Stimulated activated CD4-positive, alpha-beta T cell treated with anti-CD3 and anti-CD28 coated beads, Interleukin-15, amount 100 ng/mL, for 1 hour (primary cell): Measurements from ENCODE around the gene DLG2.

ENCODE experiments used
- DNase-seq, 2 donors: peaks; one replicate each; pipeline ENCODE4 v3.0.0-alpha.2; 2020; ENCODE audit warnings: low read depth in 1 of 2, low spot score in 1 of 2

DLG2 gene

GRCh38 chr11:84922212-84922805, 704.8 kb downstream of the DLG2 start:
- DNase-seq, result no peak

GRCh38 chr11:84914511-84914910, 712.6 kb downstream of the DLG2 start:
- no peak for DNase-seq

- no peak for DNase-seq
These were observed 717.4 kb downstream of the DLG2 start for GRCh38 chr11:84909740-84910139.

- DNase-seq, result no peak
These were observed 720.1 kb downstream of the DLG2 start for GRCh38 chr11:84906995-84907394.

- no peak for DNase-seq
These were observed 721.7 kb downstream of the DLG2 start for GRCh38 chr11:84905411-84905810.

GRCh38 chr11:84902445-84902844, 724.7 kb downstream of the DLG2 start:
- DNase-seq, result no peak

GRCh38 chr11:84901991-84902390, 725.2 kb downstream of the DLG2 start:
- DNase-seq, result no peak

GRCh38 chr11:84899740-84900139, 727.4 kb downstream of the DLG2 start:
- DNase-seq, result no peak

- DNase-seq, result no peak
These were observed 728.0 kb downstream of the DLG2 start for GRCh38 chr11:84899134-84899533.

GRCh38 chr11:84894666-84895065, 732.5 kb downstream of the DLG2 start:
- no peak for DNase-seq

GRCh38 chr11:84890676-84891075, 736.5 kb downstream of the DLG2 start:
- DNase-seq, result no peak

- DNase-seq, result no peak
These were observed 737.6 kb downstream of the DLG2 start for GRCh38 chr11:84889556-84889955.

- no peak for DNase-seq
These were observed 740.0 kb downstream of the DLG2 start for GRCh38 chr11:84887055-84887629.

GRCh38 chr11:84886344-84886743, 740.8 kb downstream of the DLG2 start:
- no peak for DNase-seq

GRCh38 chr11:84884836-84885235, 742.3 kb downstream of the DLG2 start:
- no peak for DNase-seq

GRCh38 chr11:84882056-84882455, 745.1 kb downstream of the DLG2 start:
- no peak for DNase-seq

- no peak for DNase-seq
These were observed 756.0 kb downstream of the DLG2 start for GRCh38 chr11:84871116-84871515.

- DNase-seq, result no peak
These were observed 756.7 kb downstream of the DLG2 start for GRCh38 chr11:84870486-84870885.

GRCh38 chr11:84866922-84867321, 760.2 kb downstream of the DLG2 start:
- DNase-seq, result no peak

- no peak for DNase-seq
These were observed 761.2 kb downstream of the DLG2 start for GRCh38 chr11:84865791-84866535.

- no peak for DNase-seq
These were observed 761.9 kb downstream of the DLG2 start for GRCh38 chr11:84865257-84865656.

- DNase-seq, result no peak
These were observed 769.4 kb downstream of the DLG2 start for GRCh38 chr11:84857746-84858145.
